Suprapubic skin (tissue), 4 donors: ENCODE data around the gene HBS1L.

Source experiments
- CTCF ChIP-seq, 2 donors: fragments of 200-600 bp in 1 of 2; fragments of 450-650 bp in 1 of 2; sonication (generic) in 1 of 2; IDR thresholded peaks; one replicate each; pipeline ENCODE4 v1.5.1; 2016 to 2019; ENCODE audit warnings: antibody characterized with exemption in 2 of 2, mild to moderate bottlenecking in 1 of 2, moderate library complexity in 1 of 2
- EP300 ChIP-seq: sonication (generic); formaldehyde crosslinking; IDR thresholded peaks from one replicate; pipeline ENCODE4 v1.6.1; 2017; ENCODE audit warnings: antibody characterized with exemption
- POLR2A ChIP-seq, 2 donors: fragments of 450-650 bp; IDR thresholded peaks; one replicate each; pipeline ENCODE4 v1.6.1; 2017; ENCODE audit warnings: antibody characterized with exemption in 2 of 2, mild to moderate bottlenecking in 2 of 2, moderate library complexity in 2 of 2
- POLR2AphosphoS5 ChIP-seq, 3 donors: sonication (generic); formaldehyde crosslinking; IDR thresholded peaks; one replicate each; pipeline ENCODE4 v1.6.1; 2017; ENCODE audit warnings: antibody characterized with exemption in 3 of 3

- TF ChIP-seq CTCF (IDR thresholded peaks at IDR 0.05) (no peak), POLR2A (IDR thresholded peaks at IDR 0.05) (no peak), EP300 (no peak), POLR2AphosphoS5 (IDR thresholded peaks at IDR 0.05) (no peak)
Observed at GRCh38 chr6:134949927-134950326, 104.7 kb downstream of the HBS1L start, which contains the start of gene ALDH8A1.
